ENCODE results near the gene IFNL1.
"Not testable (repeated sequence)": the region's sequence is repeated elsewhere in the genome, so short reads cannot be mapped to it uniquely, and the experiment has no call there.

- TF ChIP-seq EZH2phosphoT487 (IDR thresholded peaks at IDR 0.05; ENCODE audit: low read length); EZH2 (optimal IDR thresholded peaks at IDR 0.05; ENCODE audit: low read depth, low read length); CTCF (IDR thresholded peaks at IDR 0.05; ENCODE audit: low read length): not testable (repeated sequence)
These were observed 26.8 kb upstream of the IFNL1 start for GRCh38 chr19:39269369-39269768.

Data from MM.1S (cell line).